ENCODE data around the gene CYB5R3.
"Not testable (repeated sequence)": the region's sequence is repeated elsewhere in the genome, so short reads cannot be mapped to it uniquely, and the experiment has no call there.

CYB5R3 gene

GRCh38 chr22:42596863-42597530 is 52.2 kb downstream of the CYB5R3 start:
- no peak for DNase-seq (ENCODE audit: low spot score)

- no peak for DNase-seq (ENCODE audit: low spot score)
Observed at GRCh38 chr22:42596336-42596735, 52.9 kb downstream of the CYB5R3 start.

GRCh38 chr22:42595434-42595833 is 53.8 kb downstream of the CYB5R3 start:
- no peak for DNase-seq (ENCODE audit: low spot score)

- no peak for DNase-seq (ENCODE audit: low spot score)
Observed at GRCh38 chr22:42591987-42592386, 57.2 kb downstream of the CYB5R3 start.

GRCh38 chr22:42587588-42588175 is 61.5 kb downstream of the CYB5R3 start:
- DNase-seq (ENCODE audit: low spot score), result no peak

- DNase-seq (ENCODE audit: low spot score), result no peak
Observed at GRCh38 chr22:42586381-42586780, 62.8 kb downstream of the CYB5R3 start.

GRCh38 chr22:42585096-42585495 is 64.1 kb downstream of the CYB5R3 start:
- no peak for DNase-seq (ENCODE audit: low spot score)

- DNase-seq (ENCODE audit: low spot score), result no peak
Observed at GRCh38 chr22:42584364-42584940, 64.7 kb downstream of the CYB5R3 start.

- no peak for DNase-seq (ENCODE audit: low spot score)
Observed at GRCh38 chr22:42582987-42583386, 66.2 kb downstream of the CYB5R3 start.

GRCh38 chr22:42581762-42582716 is 67.2 kb downstream of the CYB5R3 start:
- peak; percentile 65 for DNase-seq (ENCODE audit: low spot score)

GRCh38 chr22:42581194-42581761 is 67.9 kb downstream of the CYB5R3 start:
- DNase-seq (ENCODE audit: low spot score), result not testable (repeated sequence)

- not testable (repeated sequence) for DNase-seq (ENCODE audit: low spot score)
Observed at GRCh38 chr22:42580040-42580439, 69.2 kb downstream of the CYB5R3 start.

- no peak for DNase-seq (ENCODE audit: low spot score)
Observed at GRCh38 chr22:42577623-42578240, 71.5 kb downstream of the CYB5R3 start.

GRCh38 chr22:42577141-42577540 is 72.1 kb downstream of the CYB5R3 start:
- not testable (repeated sequence) for DNase-seq (ENCODE audit: low spot score)

- not testable (repeated sequence) for DNase-seq (ENCODE audit: low spot score)
Observed at GRCh38 chr22:42575996-42576574, 73.1 kb downstream of the CYB5R3 start.

GRCh38 chr22:42574468-42574867 is 74.7 kb downstream of the CYB5R3 start:
- DNase-seq (ENCODE audit: low spot score), result not testable (repeated sequence)

GRCh38 chr22:42574046-42574445 is 75.1 kb downstream of the CYB5R3 start:
- DNase-seq (ENCODE audit: low spot score), result not testable (repeated sequence)

- DNase-seq (ENCODE audit: low spot score), result not testable (repeated sequence)
Observed at GRCh38 chr22:42571068-42571467, 78.1 kb downstream of the CYB5R3 start.

GRCh38 chr22:42570580-42570979 is 78.6 kb downstream of the CYB5R3 start:
- DNase-seq (ENCODE audit: low spot score), result not testable (repeated sequence)

GRCh38 chr22:42567950-42568349 is 81.2 kb downstream of the CYB5R3 start:
- DNase-seq (ENCODE audit: low spot score), result not testable (repeated sequence)
